Measurements from ENCODE around the gene USF1. TPM values are rescaled to one million over a fixed set of nuclear protein-coding genes. Genes with fewer than 3 reads are reported as not detected.
"Not testable (repeated sequence)": the region's sequence is repeated elsewhere in the genome, so short reads cannot be mapped to it uniquely, and the experiment has no call there.

Gene USF1
- total RNA-seq, 1 experiment from 2014 or later, result 61.2 TPM

GRCh38 chr1:161065681-161066080 lies 19.9 kb upstream of the USF1 start:
- not testable (repeated sequence) for H4K20me1 ChIP-seq (ENCODE audit: insufficient read depth, low read depth, low read length); H3K4me2 ChIP-seq (ENCODE audit: low read depth, low read length, poor library complexity, severe bottlenecking); H3K9ac ChIP-seq (ENCODE audit: low read length); H3K27ac ChIP-seq (ENCODE audit: low read length); H3K4me3 ChIP-seq (ENCODE audit: low read length); H3K36me3 ChIP-seq (ENCODE audit: insufficient read depth, low read length); H3K9me2 ChIP-seq (replicated peaks; ENCODE audit: insufficient read depth, low read length); H2AFZ ChIP-seq (ENCODE audit: low read length); H3K9me3 ChIP-seq (ENCODE audit: low read length); H3K27me3 ChIP-seq (ENCODE audit: low read length); DNase-seq
- Histone ChIP-seq H3K4me1 (ENCODE audit: low read length) (peaks cover 28% of the 10 kb centered on the region), H3K79me2 (ENCODE audit: low read length) (peaks cover 81% of the 10 kb centered on the region)

DNA sequence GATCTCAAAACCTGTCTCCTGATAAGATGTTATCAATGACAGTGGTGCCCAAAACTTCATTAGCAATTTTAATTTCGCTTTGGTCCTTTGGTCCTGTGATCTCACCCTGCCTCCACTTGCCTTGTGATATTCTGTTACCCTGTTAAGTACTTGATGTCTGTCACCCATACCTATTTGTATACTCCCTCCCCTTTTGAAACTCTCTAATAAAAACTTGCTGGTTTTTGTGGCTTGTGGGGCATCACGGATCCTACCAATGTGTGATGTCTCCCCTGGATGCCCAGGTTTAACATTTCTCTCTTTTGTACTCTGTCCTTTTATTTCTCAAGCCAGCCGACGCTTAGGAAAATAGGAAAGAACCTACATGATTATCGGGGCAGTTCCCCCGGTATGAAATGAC lies 18.2 kb upstream of the USF1 start:
- H3K4me1 ChIP-seq (ENCODE audit: low read length), result peaks cover 20% of the 10 kb centered on the region
- not testable (repeated sequence) for DNase-seq; H4K20me1 ChIP-seq (ENCODE audit: insufficient read depth, low read depth, low read length); H3K9me2 ChIP-seq (replicated peaks; ENCODE audit: insufficient read depth, low read length); H3K27ac ChIP-seq (ENCODE audit: low read length); H3K9ac ChIP-seq (ENCODE audit: low read length); H3K4me2 ChIP-seq (ENCODE audit: low read depth, low read length, poor library complexity, severe bottlenecking); H3K27me3 ChIP-seq (ENCODE audit: low read length); H2AFZ ChIP-seq (ENCODE audit: low read length); H3K4me3 ChIP-seq (ENCODE audit: low read length); H3K9me3 ChIP-seq (ENCODE audit: low read length)
- H3K36me3 ChIP-seq (ENCODE audit: insufficient read depth, low read length), result peaks cover 14% of the 10 kb centered on the region; the same call in 1 of the 2 replicates
- H3K79me2 ChIP-seq (ENCODE audit: low read length), result peaks cover 79% of the 10 kb centered on the region

DNA sequence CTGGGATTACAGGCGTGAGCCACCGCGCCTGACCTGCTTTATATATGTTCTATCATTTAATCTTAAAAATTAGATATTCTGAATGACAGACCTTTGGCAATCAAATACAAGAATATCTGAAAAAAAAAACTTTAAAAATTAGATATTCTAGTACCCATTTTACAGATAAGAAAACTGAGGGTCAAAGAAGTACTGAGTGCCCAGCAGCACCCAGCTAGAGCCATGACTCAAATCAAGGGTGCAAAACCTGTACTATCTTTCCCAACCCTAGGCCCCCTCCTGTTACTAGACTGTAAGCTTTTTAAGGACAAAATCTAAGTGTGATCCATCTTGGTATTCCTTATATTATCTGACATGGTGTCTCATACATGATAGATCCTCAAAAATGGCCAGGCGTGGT lies 15.6 kb upstream of the USF1 start:
- H3K27me3 ChIP-seq (ENCODE audit: low read length), result no peaks in the 10 kb centered on the region
- no peaks in the 10 kb centered on the region for H4K20me1 ChIP-seq (ENCODE audit: insufficient read depth, low read depth, low read length)
- H3K79me2 ChIP-seq (ENCODE audit: low read length), result peaks cover 58% of the 10 kb centered on the region
- no peak for DNase-seq
- H3K9me3 ChIP-seq (ENCODE audit: low read length), result no peaks in the 10 kb centered on the region
- no peak overlapping the region for H2AFZ ChIP-seq (ENCODE audit: low read length)
- H3K4me2 ChIP-seq (ENCODE audit: low read depth, low read length, poor library complexity, severe bottlenecking), result no peak overlapping the region
- H3K27ac ChIP-seq (ENCODE audit: low read length), result no peak overlapping the region
- H3K9me2 ChIP-seq (replicated peaks; ENCODE audit: insufficient read depth, low read length), result no peaks in the 10 kb centered on the region
- H3K36me3 ChIP-seq (ENCODE audit: insufficient read depth, low read length), result peaks cover 15% of the 10 kb centered on the region; the same call in 1 of the 2 replicates
- H3K4me1 ChIP-seq (ENCODE audit: low read length), result no peaks in the 10 kb centered on the region
- H3K9ac ChIP-seq (ENCODE audit: low read length), result no peak overlapping the region
- H3K4me3 ChIP-seq (ENCODE audit: low read length), result no peak overlapping the region

DNA sequence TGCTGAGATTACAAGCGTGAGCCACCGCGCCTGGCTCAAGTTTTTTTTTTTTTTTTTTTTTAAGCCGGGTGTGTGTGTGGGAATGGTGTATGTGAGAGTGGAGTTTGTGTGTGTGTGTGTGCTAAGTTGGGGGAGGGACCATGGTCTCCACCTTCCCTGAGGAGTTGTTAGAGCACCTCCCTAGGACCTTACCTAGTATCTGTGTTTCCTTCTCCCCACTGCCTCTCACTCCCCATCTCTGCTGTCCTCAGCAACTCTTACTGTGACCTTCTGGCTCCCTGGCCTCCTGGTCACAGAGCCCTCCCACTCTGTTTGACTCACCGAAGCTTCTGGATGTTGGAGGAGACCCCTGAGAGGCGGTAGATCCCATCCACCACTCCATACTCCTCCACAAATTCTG lies 13.5 kb upstream of the USF1 start:
- no peak for DNase-seq
- Histone ChIP-seq H3K4me1 (ENCODE audit: low read length) (no peaks in the 10 kb centered on the region), H3K36me3 (ENCODE audit: insufficient read depth, low read length) (peaks cover 30% of the 10 kb centered on the region; the same call in 1 of the 2 replicates), H3K79me2 (ENCODE audit: low read length) (peaks cover 45% of the 10 kb centered on the region), H3K4me2 (ENCODE audit: low read depth, low read length, poor library complexity, severe bottlenecking) (no peak overlapping the region), H4K20me1 (ENCODE audit: insufficient read depth, low read depth, low read length) (no peaks in the 10 kb centered on the region), H3K27me3 (ENCODE audit: low read length) (no peaks in the 10 kb centered on the region), H3K4me3 (ENCODE audit: low read length) (no peak overlapping the region), H3K27ac (ENCODE audit: low read length) (no peak overlapping the region), H3K9ac (ENCODE audit: low read length) (no peak overlapping the region), H3K9me2 (replicated peaks; ENCODE audit: insufficient read depth, low read length) (no peaks in the 10 kb centered on the region), H3K9me3 (ENCODE audit: low read length) (no peaks in the 10 kb centered on the region), H2AFZ (ENCODE audit: low read length) (no peak overlapping the region)

GRCh38 chr1:161054805-161055204 lies 9.0 kb upstream of the USF1 start:
- no peak overlapping the region for H3K4me3 ChIP-seq (ENCODE audit: low read length)
- peaks cover 13% of the 10 kb centered on the region for H3K79me2 ChIP-seq (ENCODE audit: low read length)
- H3K27ac ChIP-seq (ENCODE audit: low read length), result no peak overlapping the region

GRCh38 chr1:161054232-161054631 lies 8.5 kb upstream of the USF1 start:
- no peak overlapping the region for H3K4me3 ChIP-seq (ENCODE audit: low read length)
- H3K27me3 ChIP-seq (ENCODE audit: low read length), result no peaks in the 10 kb centered on the region
- no peak overlapping the region for H3K27ac ChIP-seq (ENCODE audit: low read length)
- H3K9me3 ChIP-seq (ENCODE audit: low read length), result no peaks in the 10 kb centered on the region
- H3K9me2 ChIP-seq (replicated peaks; ENCODE audit: insufficient read depth, low read length), result no peaks in the 10 kb centered on the region
- DNase-seq, result no peak
- peaks cover 39% of the 10 kb centered on the region; the same call in 1 of the 2 replicates for H3K36me3 ChIP-seq (ENCODE audit: insufficient read depth, low read length)
- H3K9ac ChIP-seq (ENCODE audit: low read length), result no peak overlapping the region
- H3K4me2 ChIP-seq (ENCODE audit: low read depth, low read length, poor library complexity, severe bottlenecking), result no peak overlapping the region
- H3K4me1 ChIP-seq (ENCODE audit: low read length), result no peaks in the 10 kb centered on the region
- no peak overlapping the region for H2AFZ ChIP-seq (ENCODE audit: low read length)
- H4K20me1 ChIP-seq (ENCODE audit: insufficient read depth, low read depth, low read length), result no peaks in the 10 kb centered on the region
- 0 out of 2 replicates have a peak, but pooled peaks cover 8% of the 10 kb centered on the region for H3K79me2 ChIP-seq (ENCODE audit: low read length)

More at GRCh38 chr1:161054805-161055204, 9.0 kb upstream of the USF1 start:
- Histone ChIP-seq H3K9me2 (replicated peaks; ENCODE audit: insufficient read depth, low read length) (no peaks in the 10 kb centered on the region), H3K4me2 (ENCODE audit: low read depth, low read length, poor library complexity, severe bottlenecking) (no peak overlapping the region), H3K36me3 (ENCODE audit: insufficient read depth, low read length) (peaks cover 41% of the 10 kb centered on the region; the same call in 1 of the 2 replicates), H3K4me1 (ENCODE audit: low read length) (no peaks in the 10 kb centered on the region), H3K9ac (ENCODE audit: low read length) (no peak overlapping the region), H2AFZ (ENCODE audit: low read length) (no peak overlapping the region), H3K27me3 (ENCODE audit: low read length) (no peaks in the 10 kb centered on the region), H3K9me3 (ENCODE audit: low read length) (no peaks in the 10 kb centered on the region), H4K20me1 (ENCODE audit: insufficient read depth, low read depth, low read length) (no peaks in the 10 kb centered on the region)
- DNase-seq, result no peak

GRCh38 chr1:161052899-161053298 lies 7.1 kb upstream of the USF1 start:
- no peak for DNase-seq
- Histone ChIP-seq H3K4me3 (ENCODE audit: low read length) (no peak overlapping the region), H3K4me2 (ENCODE audit: low read depth, low read length, poor library complexity, severe bottlenecking) (no peak overlapping the region), H3K9me3 (ENCODE audit: low read length) (no peaks in the 10 kb centered on the region), H3K4me1 (ENCODE audit: low read length) (peaks cover 6% of the 10 kb centered on the region), H2AFZ (ENCODE audit: low read length) (no peak overlapping the region), H3K9ac (ENCODE audit: low read length) (no peak overlapping the region), H4K20me1 (ENCODE audit: insufficient read depth, low read depth, low read length) (no peaks in the 10 kb centered on the region), H3K9me2 (replicated peaks; ENCODE audit: insufficient read depth, low read length) (no peaks in the 10 kb centered on the region), H3K27ac (ENCODE audit: low read length) (no peak overlapping the region), H3K36me3 (ENCODE audit: insufficient read depth, low read length) (peaks cover 39% of the 10 kb centered on the region; the same call in 1 of the 2 replicates), H3K79me2 (ENCODE audit: low read length) (0 out of 2 replicates have a peak, but pooled peaks cover 8% of the 10 kb centered on the region), H3K27me3 (ENCODE audit: low read length) (no peaks in the 10 kb centered on the region)

DNA sequence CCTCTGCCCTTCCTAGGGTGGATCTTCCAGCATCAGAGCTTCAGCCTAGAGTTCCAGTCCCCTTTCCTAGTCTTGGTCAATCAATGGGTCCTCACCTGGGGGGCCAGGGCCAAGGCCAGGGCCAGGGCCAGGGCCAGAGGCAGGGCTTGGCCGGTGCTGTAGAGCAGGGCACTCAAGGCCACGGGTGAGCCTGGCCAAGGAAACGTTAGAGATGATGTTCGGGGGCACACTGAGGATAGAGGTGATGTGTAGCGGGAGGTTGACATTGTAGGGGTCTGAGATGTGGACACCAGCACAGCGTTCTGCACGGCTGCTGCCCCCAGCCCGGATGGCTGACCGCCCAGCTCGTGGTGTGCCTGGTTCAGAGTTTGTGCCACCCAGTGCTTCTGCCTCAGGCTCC lies 5.4 kb upstream of the USF1 start:
- no peaks in the 10 kb centered on the region for H3K9me2 ChIP-seq (replicated peaks; ENCODE audit: insufficient read depth, low read length)
- H3K9me3 ChIP-seq (ENCODE audit: low read length), result no peaks in the 10 kb centered on the region
- H3K27me3 ChIP-seq (ENCODE audit: low read length), result no peaks in the 10 kb centered on the region
- no peak overlapping the region for H3K27ac ChIP-seq (ENCODE audit: low read length)
- no peaks in the 10 kb centered on the region for H4K20me1 ChIP-seq (ENCODE audit: insufficient read depth, low read depth, low read length)
- DNase-seq, result no peak
- H3K9ac ChIP-seq (ENCODE audit: low read length), result no peak overlapping the region
- H3K4me1 ChIP-seq (ENCODE audit: low read length), result peaks cover 23% of the 10 kb centered on the region
- no peak overlapping the region for H2AFZ ChIP-seq (ENCODE audit: low read length)
- H3K79me2 ChIP-seq (ENCODE audit: low read length), result 0 out of 2 replicates have a peak, but pooled peaks cover 1% of the 10 kb centered on the region
- H3K4me2 ChIP-seq (ENCODE audit: low read depth, low read length, poor library complexity, severe bottlenecking), result no peak overlapping the region
- H3K36me3 ChIP-seq (ENCODE audit: insufficient read depth, low read length), result peaks cover 30% of the 10 kb centered on the region; the same call in 1 of the 2 replicates
- H3K4me3 ChIP-seq (ENCODE audit: low read length), result no peak overlapping the region

Data from Karpas-422 (cell line).